Measurements from ENCODE around the gene PPIB.
A peak's percentile ranks its signal among the peaks of the same experiment; 100 is the strongest.

PPIB gene

DNA sequence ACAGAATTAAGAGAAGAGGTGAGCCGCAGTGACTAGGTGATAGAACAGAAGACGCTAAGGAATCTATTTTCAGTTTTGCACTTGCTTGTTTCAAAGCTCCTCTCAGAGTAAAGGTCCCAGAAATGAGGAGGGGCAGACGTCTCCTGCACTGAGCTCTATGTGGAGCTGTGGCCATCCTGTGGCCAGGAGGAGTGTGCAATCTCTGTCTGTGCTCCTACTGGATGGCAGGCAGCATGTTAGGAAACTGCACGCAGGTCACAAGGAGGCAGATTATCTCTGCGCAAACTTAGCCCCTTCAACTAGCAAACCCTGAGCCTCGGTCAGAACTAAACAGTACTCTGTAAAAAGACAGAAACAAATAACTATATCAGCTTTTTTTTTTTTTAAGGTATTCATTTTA is 31.1 kb upstream of the PPIB start:
- POLR2A ChIA-PET: no interaction called here
- no peak for DNase-seq
- CTCF ChIA-PET: interaction anchor here (1.6 kb wide), 1 partner anchor 9 kb away, joined by 4 read pairs; no protein-coding TSS in a partner anchor
- H3K4me3 ChIP-seq (ENCODE audit: control insufficient read depth in 1 of 7, extremely low read depth in 1 of 7, insufficient read depth in 4 of 7, low read depth in 2 of 7, low read length in 6 of 7): no peak overlapping the region
- H3K27ac ChIP-seq (ENCODE audit: insufficient read depth in 1 of 2, low read depth in 1 of 2, low read length in 2 of 2, poor library complexity in 1 of 2, severe bottlenecking in 2 of 2): no peak overlapping the region
- 100% methylated on average over 2 of the region's 6 CpGs for WGBS (ENCODE audit: insufficient coverage)
- H3K36me3 ChIP-seq (ENCODE audit: control insufficient read depth in 4 of 4, insufficient read depth in 4 of 4, low read length in 3 of 4): peaks cover 4 to 10% (median 9%) of the 10 kb centered on the region in 4 experiments
- no peaks in the 10 kb centered on the region for H3K4me1 ChIP-seq (ENCODE audit: control extremely low read depth in 1 of 4, control insufficient read depth in 4 of 4, insufficient read depth in 4 of 4, low read length in 3 of 4)
- no peaks in the 10 kb centered on the region for H3K27me3 ChIP-seq (replicated peaks in 2 of 5; ENCODE audit: control insufficient read depth in 4 of 5, insufficient read depth in 5 of 5, low read length in 4 of 5)
- H3K9me3 ChIP-seq (ENCODE audit: control extremely low read depth in 1 of 5, control insufficient read depth in 4 of 5, insufficient read depth in 2 of 5, low read depth in 1 of 5, low read length in 4 of 5): no peaks in the 10 kb centered on the region

DNA sequence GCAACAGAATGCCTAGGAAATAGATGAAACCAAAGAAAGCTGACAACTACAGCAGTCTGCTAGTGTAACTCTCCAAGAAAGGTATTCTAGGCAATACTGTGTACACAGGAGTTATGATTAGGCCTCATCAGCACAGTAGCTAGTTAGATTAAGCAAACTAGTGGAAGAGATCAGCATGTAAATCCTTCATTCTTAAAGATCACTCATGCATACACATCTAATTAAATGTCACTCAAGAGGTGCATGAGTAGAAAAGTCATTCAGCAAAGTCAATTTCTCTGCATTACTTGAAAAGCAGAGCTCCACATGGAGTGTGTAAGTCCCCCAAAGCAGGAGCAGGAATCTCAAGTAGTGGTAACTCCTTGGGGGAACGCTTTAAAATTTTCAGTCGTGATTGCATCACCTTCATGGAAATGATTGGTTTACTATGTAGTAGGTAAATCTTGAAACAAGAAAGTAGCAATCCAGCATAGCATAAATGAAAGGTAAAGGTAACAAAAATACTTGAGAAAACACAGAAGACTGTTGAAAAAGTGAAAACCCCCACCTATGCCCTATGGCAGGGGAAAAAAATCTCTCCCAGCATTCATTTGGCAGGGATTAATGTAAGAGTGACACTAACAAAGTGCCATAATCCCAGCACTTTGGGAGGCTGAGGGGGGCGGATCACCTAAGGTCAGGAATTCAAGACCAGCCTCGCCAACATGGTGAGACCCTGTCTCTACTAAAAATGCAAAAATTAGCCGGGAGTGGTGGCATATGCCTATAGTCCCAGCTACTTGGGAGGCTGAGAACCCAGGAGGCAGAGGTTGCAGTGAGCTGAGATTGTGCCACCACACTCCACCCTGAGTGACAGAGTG is 29.4 kb upstream of the PPIB start:
- Histone ChIP-seq H3K4me3 (ENCODE audit: control insufficient read depth in 1 of 7, extremely low read depth in 1 of 7, insufficient read depth in 4 of 7, low read depth in 2 of 7, low read length in 6 of 7) (no peak overlapping the region), H3K27me3 (replicated peaks in 2 of 5; ENCODE audit: control insufficient read depth in 4 of 5, insufficient read depth in 5 of 5, low read length in 4 of 5) (no peaks in the 10 kb centered on the region), H3K27ac (ENCODE audit: insufficient read depth in 1 of 2, low read depth in 1 of 2, low read length in 2 of 2, poor library complexity in 1 of 2, severe bottlenecking in 2 of 2) (no peak overlapping the region), H3K9me3 (ENCODE audit: control extremely low read depth in 1 of 5, control insufficient read depth in 4 of 5, insufficient read depth in 2 of 5, low read depth in 1 of 5, low read length in 4 of 5) (no peaks in the 10 kb centered on the region), H3K36me3 (ENCODE audit: control insufficient read depth in 4 of 4, insufficient read depth in 4 of 4, low read length in 3 of 4) (peaks cover 5 to 15% (median 9%) of the 10 kb centered on the region in 4 experiments), H3K4me1 (ENCODE audit: control extremely low read depth in 1 of 4, control insufficient read depth in 4 of 4, insufficient read depth in 4 of 4, low read length in 3 of 4) (no peaks in the 10 kb centered on the region)
- 97% methylated on average over 4 of the region's 5 CpGs for WGBS (ENCODE audit: insufficient coverage)
- ChIA-PET POLR2A (interaction anchor here (0.6 kb wide), 1 partner anchor 91 kb away, joined by 3 read pairs; no protein-coding TSS in a partner anchor), CTCF (no interaction called here)
- DNase-seq: no peak

DNA sequence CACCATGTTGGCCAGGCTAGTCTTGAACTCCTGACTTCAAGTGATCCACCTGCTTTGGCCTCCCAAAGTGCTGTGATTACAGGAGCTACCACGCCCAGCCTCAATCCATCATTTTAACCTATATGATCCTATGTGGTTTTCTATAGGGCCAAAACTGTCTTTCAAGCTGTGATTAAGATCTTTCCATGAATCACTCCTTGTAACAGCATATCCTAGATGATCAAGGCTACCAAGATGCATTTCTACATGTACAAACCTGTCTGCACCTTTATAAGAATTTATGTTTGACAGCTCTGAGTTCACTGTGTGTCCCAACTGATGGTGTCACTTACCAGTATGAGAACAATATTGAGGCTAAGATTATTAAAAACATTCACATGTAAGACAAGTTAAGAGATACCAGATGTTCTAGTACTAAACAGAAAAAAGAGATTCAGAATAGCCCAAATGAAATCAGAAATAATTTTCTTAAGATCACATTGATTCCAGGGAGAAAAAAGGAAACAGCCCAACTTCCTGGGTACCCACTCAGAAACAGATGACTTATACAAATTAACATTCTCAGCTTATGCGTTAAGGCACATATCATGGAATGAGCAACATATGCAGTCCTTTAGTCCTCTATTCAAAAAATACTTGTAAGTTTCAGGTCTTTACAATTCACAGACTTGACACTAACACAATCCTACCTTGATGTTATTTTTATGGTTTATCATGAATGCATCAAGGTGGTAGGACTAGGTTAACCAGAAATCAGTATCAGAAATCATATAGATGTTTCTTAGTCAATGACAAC is 24.8 kb upstream of the PPIB start:
- Histone ChIP-seq H3K36me3 (ENCODE audit: control insufficient read depth in 4 of 4, insufficient read depth in 4 of 4, low read length in 3 of 4) (peaks cover 2 to 14% (median 6%) of the 10 kb centered on the region in 4 experiments), H3K27me3 (replicated peaks in 2 of 5; ENCODE audit: control insufficient read depth in 4 of 5, insufficient read depth in 5 of 5, low read length in 4 of 5) (no peaks in the 10 kb centered on the region), H3K4me3 (ENCODE audit: control insufficient read depth in 1 of 7, extremely low read depth in 1 of 7, insufficient read depth in 4 of 7, low read depth in 2 of 7, low read length in 6 of 7) (no peak overlapping the region), H3K9me3 (ENCODE audit: control extremely low read depth in 1 of 5, control insufficient read depth in 4 of 5, insufficient read depth in 2 of 5, low read depth in 1 of 5, low read length in 4 of 5) (no peaks in the 10 kb centered on the region), H3K4me1 (ENCODE audit: control extremely low read depth in 1 of 4, control insufficient read depth in 4 of 4, insufficient read depth in 4 of 4, low read length in 3 of 4) (no peaks in the 10 kb centered on the region), H3K27ac (ENCODE audit: insufficient read depth in 1 of 2, low read depth in 1 of 2, low read length in 2 of 2, poor library complexity in 1 of 2, severe bottlenecking in 2 of 2) (no peak overlapping the region)
- no peak for DNase-seq
- ChIA-PET POLR2A (no interaction called here), CTCF (interaction anchor here (1.0 to 2.1 kb wide), 2 partner anchors 10 to 24 kb away, joined by 3 to 5 read pairs; no protein-coding TSS in a partner anchor)
- WGBS (ENCODE audit: insufficient coverage): 100% methylated on average over 1 of the region's 2 CpGs

DNA sequence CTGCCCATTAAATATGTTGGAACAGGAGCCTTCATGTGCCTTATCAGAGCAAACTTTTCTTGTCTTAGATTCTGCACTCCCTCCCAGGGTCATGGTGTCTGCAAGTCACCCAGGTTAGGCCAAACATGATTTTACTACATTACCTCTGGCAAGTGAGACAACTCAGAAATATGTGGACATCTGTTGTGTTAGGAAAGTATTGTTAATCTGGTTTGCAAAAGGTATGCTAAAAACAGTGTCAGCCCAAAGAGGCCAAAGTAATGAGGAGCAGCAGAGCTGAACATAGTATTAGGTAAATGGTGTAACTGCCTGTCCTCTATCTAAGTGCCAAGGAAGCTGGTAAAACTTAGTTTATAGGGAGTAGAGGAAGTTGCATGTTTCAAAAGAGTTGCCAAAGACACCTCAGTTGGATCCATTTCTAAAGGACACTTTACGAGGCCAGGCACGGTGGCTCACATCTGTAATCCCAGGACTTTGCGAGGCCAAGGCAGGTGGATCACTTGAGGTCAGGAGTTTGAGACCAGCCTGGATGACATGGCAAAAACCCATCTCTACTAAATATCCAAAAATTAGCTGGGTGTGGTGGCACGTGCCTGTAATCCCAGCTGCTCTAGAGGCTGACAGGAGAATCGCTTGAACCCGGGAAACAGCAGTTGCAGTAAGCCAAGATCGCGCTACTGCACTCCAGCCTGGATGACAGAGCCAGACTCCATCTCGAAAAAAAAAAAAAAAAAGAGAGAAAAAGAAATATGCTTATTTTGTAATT is 22.5 kb upstream of the PPIB start:
- H3K27ac ChIP-seq (ENCODE audit: insufficient read depth in 1 of 2, low read depth in 1 of 2, low read length in 2 of 2, poor library complexity in 1 of 2, severe bottlenecking in 2 of 2): no peak overlapping the region
- H3K36me3 ChIP-seq (ENCODE audit: control insufficient read depth in 4 of 4, insufficient read depth in 4 of 4, low read length in 3 of 4): peaks cover 2 to 16% (median 8%) of the 10 kb centered on the region in 4 experiments
- no peaks in the 10 kb centered on the region for H3K27me3 ChIP-seq (replicated peaks in 2 of 5; ENCODE audit: control insufficient read depth in 4 of 5, insufficient read depth in 5 of 5, low read length in 4 of 5)
- peaks cover 0 to 11% (median 6%) of the 10 kb centered on the region in 4 experiments for H3K4me1 ChIP-seq (ENCODE audit: control extremely low read depth in 1 of 4, control insufficient read depth in 4 of 4, insufficient read depth in 4 of 4, low read length in 3 of 4)
- ChIA-PET CTCF (interaction anchor here (1.4 to 2.1 kb wide), 2 partner anchors 8 to 9 kb away, joined by 5 read pairs; no protein-coding TSS in a partner anchor), POLR2A (no interaction called here)
- WGBS (ENCODE audit: insufficient coverage): 100% methylated on average over 4 of the region's 9 CpGs
- no peak for DNase-seq
- no peaks in the 10 kb centered on the region for H3K9me3 ChIP-seq (ENCODE audit: control extremely low read depth in 1 of 5, control insufficient read depth in 4 of 5, insufficient read depth in 2 of 5, low read depth in 1 of 5, low read length in 4 of 5)
- H3K4me3 ChIP-seq (ENCODE audit: control insufficient read depth in 1 of 7, extremely low read depth in 1 of 7, insufficient read depth in 4 of 7, low read depth in 2 of 7, low read length in 6 of 7): no peak overlapping the region

DNA sequence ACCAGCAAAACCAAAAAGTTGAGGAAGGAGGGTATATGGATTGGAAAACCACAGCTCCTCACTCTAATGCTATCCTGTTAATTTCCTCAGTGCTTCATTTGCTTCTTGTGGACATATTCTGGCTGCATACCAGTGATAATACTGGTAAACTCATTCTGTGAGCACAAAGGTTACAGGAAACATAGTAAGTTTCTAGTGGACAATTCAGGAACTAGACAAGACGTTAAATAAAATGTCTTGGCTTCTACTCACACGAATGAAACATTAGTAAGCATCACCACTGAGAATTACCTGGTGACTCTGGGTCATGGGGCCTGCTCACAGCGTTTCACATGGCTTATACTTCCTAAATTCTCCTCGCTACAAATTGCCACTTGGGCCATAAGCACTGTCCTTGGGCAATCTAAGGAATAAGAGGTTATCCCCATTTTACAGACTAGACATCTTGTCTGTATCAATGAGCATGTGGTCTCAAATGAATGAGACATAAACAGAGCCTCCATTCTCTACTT is 20.1 kb upstream of the PPIB start:
- H3K36me3 ChIP-seq (ENCODE audit: control insufficient read depth in 4 of 4, insufficient read depth in 4 of 4, low read length in 3 of 4): peaks cover 5 to 25% (median 16%) of the 10 kb centered on the region in 4 experiments
- H3K27ac ChIP-seq (ENCODE audit: insufficient read depth in 1 of 2, low read depth in 1 of 2, low read length in 2 of 2, poor library complexity in 1 of 2, severe bottlenecking in 2 of 2): no peak overlapping the region
- DNase-seq: no peak
- CTCF ChIA-PET: no interaction called here
- no peaks in the 10 kb centered on the region for H3K9me3 ChIP-seq (ENCODE audit: control extremely low read depth in 1 of 5, control insufficient read depth in 4 of 5, insufficient read depth in 2 of 5, low read depth in 1 of 5, low read length in 4 of 5)
- POLR2A ChIA-PET: no interaction called here
- no peak overlapping the region for H3K4me3 ChIP-seq (ENCODE audit: control insufficient read depth in 1 of 7, extremely low read depth in 1 of 7, insufficient read depth in 4 of 7, low read depth in 2 of 7, low read length in 6 of 7)
- H3K27me3 ChIP-seq (replicated peaks in 2 of 5; ENCODE audit: control insufficient read depth in 4 of 5, insufficient read depth in 5 of 5, low read length in 4 of 5): no peaks in the 10 kb centered on the region
- 97% methylated on average over 3 of the region's 4 CpGs for WGBS (ENCODE audit: insufficient coverage)
- H3K4me1 ChIP-seq (ENCODE audit: control extremely low read depth in 1 of 4, control insufficient read depth in 4 of 4, insufficient read depth in 4 of 4, low read length in 3 of 4): peaks cover 0 to 11% (median 6%) of the 10 kb centered on the region in 4 experiments

DNA sequence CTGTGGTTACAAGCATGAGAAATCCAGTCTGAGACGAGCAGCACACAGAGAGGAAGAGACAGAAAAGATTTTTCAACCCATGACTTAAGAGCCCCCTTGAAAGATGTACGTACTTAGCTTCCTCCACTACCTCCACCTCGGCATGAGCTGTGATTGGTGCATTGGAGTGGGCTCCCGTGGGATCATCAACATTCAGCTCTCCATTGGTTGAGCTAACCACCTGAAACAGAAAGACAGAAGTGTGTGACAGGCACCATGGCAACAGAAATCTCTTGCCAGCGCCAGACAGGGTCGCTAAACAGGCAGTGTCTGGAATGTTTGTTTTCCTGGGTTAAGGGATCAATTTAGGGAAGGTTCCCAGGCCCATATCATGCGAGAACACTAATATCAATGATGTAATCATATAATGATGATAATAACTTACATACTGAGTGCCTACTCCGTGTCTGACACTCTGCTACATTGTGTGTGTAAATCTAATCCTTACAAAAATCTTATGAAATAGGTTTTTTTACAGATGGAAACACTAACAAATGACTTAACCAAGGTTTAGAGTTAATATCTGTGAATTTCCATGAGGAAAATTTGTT is 17.5 kb upstream of the PPIB start:
- WGBS (ENCODE audit: insufficient coverage): 83% methylated on average over 4 of the region's 8 CpGs
- H3K27me3 ChIP-seq (replicated peaks in 2 of 5; ENCODE audit: control insufficient read depth in 4 of 5, insufficient read depth in 5 of 5, low read length in 4 of 5): no peaks in the 10 kb centered on the region
- peaks cover 0 to 11% (median 6%) of the 10 kb centered on the region in 4 experiments for H3K4me1 ChIP-seq (ENCODE audit: control extremely low read depth in 1 of 4, control insufficient read depth in 4 of 4, insufficient read depth in 4 of 4, low read length in 3 of 4)
- DNase-seq: peak in 1 of 3 donors; percentile 27
- POLR2A ChIA-PET: interaction anchor here (1.5 kb wide), 1 partner anchor 17 kb away, joined by 3 read pairs; the partner anchor contains the start of gene PPIB
- H3K4me3 ChIP-seq (ENCODE audit: control insufficient read depth in 1 of 7, extremely low read depth in 1 of 7, insufficient read depth in 4 of 7, low read depth in 2 of 7, low read length in 6 of 7): no peak overlapping the region
- H3K9me3 ChIP-seq (ENCODE audit: control extremely low read depth in 1 of 5, control insufficient read depth in 4 of 5, insufficient read depth in 2 of 5, low read depth in 1 of 5, low read length in 4 of 5): no peaks in the 10 kb centered on the region
- CTCF ChIA-PET: no interaction called here
- H3K27ac ChIP-seq (ENCODE audit: insufficient read depth in 1 of 2, low read depth in 1 of 2, low read length in 2 of 2, poor library complexity in 1 of 2, severe bottlenecking in 2 of 2): no peak overlapping the region
- peaks cover 8 to 31% (median 22%) of the 10 kb centered on the region in 4 experiments for H3K36me3 ChIP-seq (ENCODE audit: control insufficient read depth in 4 of 4, insufficient read depth in 4 of 4, low read length in 3 of 4)

Measured in common myeloid progenitor, CD34-positive (primary cell).